ENCODE data around the gene ALK. TPM values are rescaled to one million over a fixed set of nuclear protein-coding genes. Genes with fewer than 3 reads are reported as not detected.

ALK gene
- total RNA-seq, 6 donors from 2014 or later = 0.17 to 2.1 (median 0.35) TPM

DNA sequence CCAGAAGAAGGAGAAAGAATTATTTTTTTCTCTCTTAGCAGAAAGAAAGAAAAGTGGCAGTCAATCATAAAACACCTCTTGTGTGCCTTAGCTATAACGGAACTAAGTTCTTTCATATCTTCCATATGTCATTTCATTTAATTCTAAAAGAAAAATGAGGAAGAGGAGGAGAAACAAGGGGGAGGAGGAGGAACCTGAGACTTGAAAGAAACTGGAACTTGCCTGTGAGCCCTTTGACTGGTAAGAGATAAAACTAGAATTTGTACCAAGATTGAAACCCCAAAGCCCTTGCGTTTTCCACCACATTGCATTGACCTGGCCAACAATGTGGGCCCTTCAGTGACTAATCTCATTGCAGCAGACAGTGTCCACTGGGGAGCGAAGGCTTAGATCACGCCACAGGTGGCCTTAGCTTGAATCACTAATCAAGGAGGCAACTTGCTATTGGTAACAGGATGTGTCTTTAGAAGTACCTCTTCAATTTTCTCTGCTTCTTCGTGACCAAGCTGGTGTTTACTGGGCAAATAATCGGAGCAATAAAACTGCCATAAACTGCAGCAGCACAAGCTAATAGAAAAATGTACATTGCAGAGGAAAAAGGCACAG lies 498.2 kb downstream of the ALK start:
- Histone ChIP-seq H3K36me3 (no peaks in the 10 kb centered on the region), H3K27me3 (no peaks in the 10 kb centered on the region), H3K4me1 (no peaks in the 10 kb centered on the region), H3K4me3 (no peak overlapping the region), H3K9me3 (no peaks in the 10 kb centered on the region), H3K27ac (no peak overlapping the region)
- no peak for ATAC-seq (ENCODE audit: low FRiP score in 2 of 2)
- no peak for DNase-seq
- no peak for TF ChIP-seq EP300 (IDR thresholded peaks at IDR 0.05)
- TF ChIP-seq POLR2AphosphoS5 (IDR thresholded peaks at IDR 0.05) = no peak
- WGBS, 2 donors = 52 to 61% methylated on average over 6 of the region's 6 CpGs

DNA sequence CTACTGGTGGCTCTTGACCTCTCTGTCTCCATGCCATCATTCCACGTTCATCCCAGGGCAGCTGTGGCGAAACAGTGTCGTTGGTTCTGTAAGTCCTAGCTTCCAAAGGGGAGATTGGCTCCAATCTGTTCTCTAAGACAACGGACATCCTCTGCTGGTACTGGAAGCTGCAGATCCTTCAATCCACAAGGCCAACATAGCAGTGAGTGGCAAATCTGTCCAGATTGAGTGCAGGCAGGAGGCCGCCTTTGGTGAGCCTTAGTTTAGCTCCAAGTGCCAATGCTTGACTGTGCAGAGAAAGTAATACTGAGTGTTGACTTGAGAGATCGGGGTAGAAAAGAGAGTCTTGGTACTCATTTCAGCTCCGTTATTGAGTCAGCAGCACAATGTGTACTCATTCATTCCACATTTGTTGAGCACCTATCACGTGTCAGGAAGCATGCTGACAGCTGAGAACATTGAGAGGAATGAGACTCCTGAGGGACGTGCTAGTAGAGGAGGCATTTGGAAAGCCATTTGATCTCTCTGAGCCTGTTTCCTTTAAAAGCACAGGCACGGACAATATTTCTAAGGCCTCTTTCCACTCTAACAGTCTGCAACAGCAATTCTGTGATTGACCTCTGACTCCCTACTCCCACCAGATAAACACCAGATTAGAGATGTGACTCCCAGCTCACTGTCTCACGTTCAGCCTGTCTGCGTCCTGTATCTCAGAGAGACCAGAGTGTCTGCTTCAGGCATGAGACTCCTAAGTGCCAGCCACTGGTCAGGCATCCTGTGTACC lies 500.2 kb downstream of the ALK start:
- Histone ChIP-seq H3K27me3 (no peaks in the 10 kb centered on the region), H3K4me1 (no peaks in the 10 kb centered on the region), H3K27ac (no peak overlapping the region), H3K36me3 (no peaks in the 10 kb centered on the region), H3K4me3 (no peak overlapping the region), H3K9me3 (no peaks in the 10 kb centered on the region)
- DNase-seq (no peak), ATAC-seq (ENCODE audit: low FRiP score in 2 of 2) (no peak)
- TF ChIP-seq, protein P1, sequence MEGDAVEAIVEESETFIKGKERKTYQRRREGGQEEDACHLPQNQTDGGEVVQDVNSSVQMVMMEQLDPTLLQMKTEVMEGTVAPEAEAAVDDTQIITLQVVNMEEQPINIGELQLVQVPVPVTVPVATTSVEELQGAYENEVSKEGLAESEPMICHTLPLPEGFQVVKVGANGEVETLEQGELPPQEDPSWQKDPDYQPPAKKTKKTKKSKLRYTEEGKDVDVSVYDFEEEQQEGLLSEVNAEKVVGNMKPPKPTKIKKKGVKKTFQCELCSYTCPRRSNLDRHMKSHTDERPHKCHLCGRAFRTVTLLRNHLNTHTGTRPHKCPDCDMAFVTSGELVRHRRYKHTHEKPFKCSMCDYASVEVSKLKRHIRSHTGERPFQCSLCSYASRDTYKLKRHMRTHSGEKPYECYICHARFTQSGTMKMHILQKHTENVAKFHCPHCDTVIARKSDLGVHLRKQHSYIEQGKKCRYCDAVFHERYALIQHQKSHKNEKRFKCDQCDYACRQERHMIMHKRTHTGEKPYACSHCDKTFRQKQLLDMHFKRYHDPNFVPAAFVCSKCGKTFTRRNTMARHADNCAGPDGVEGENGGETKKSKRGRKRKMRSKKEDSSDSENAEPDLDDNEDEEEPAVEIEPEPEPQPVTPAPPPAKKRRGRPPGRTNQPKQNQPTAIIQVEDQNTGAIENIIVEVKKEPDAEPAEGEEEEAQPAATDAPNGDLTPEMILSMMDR (IDR thresholded peaks at IDR 0.05) = no peak
- no peak for TF ChIP-seq POLR2AphosphoS5 (IDR thresholded peaks at IDR 0.05)
- TF ChIP-seq POLR2A (IDR thresholded peaks at IDR 0.05) = no peak
- 61 to 66% methylated on average over 9 to 12 of the region's 12 CpGs for WGBS, 2 donors

DNA sequence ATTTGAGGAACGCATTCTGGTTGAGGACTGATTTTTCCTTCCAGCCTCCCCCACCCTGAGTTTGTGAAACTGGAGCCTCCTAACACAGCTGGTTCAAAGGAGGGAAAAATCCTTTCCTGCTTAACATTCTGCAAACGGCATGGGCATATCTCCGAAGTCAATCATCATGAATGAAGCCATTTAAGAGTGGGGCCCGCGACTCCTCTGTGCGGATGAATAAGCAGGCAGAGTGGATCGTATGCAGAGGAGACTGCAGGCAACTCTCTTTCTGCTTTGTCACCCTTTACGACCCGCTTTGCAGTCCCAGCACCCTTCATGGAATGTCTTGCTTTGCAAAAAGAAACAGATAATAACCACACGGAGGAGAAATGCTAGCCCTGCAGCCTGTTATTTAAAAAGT lies 500.9 kb downstream of the ALK start:
- DNase-seq = no peak
- TF ChIP-seq EP300 (IDR thresholded peaks at IDR 0.05) = no peak
- no peak for TF ChIP-seq POLR2A (IDR thresholded peaks at IDR 0.05)
- TF ChIP-seq, protein P1 (IDR thresholded peaks at IDR 0.05) = no peak
- no peak for TF ChIP-seq POLR2AphosphoS5 (IDR thresholded peaks at IDR 0.05)
- no peaks in the 10 kb centered on the region for H3K36me3 ChIP-seq
- H3K4me1 ChIP-seq = no peaks in the 10 kb centered on the region
- no peak for ATAC-seq (ENCODE audit: low FRiP score in 2 of 2)
- H3K27ac ChIP-seq = no peak overlapping the region
- no peaks in the 10 kb centered on the region for H3K27me3 ChIP-seq
- H3K4me3 ChIP-seq = no peak overlapping the region
- 71 to 81% methylated on average over 10 of the region's 10 CpGs for WGBS, 2 donors
- no peaks in the 10 kb centered on the region for H3K9me3 ChIP-seq

DNA sequence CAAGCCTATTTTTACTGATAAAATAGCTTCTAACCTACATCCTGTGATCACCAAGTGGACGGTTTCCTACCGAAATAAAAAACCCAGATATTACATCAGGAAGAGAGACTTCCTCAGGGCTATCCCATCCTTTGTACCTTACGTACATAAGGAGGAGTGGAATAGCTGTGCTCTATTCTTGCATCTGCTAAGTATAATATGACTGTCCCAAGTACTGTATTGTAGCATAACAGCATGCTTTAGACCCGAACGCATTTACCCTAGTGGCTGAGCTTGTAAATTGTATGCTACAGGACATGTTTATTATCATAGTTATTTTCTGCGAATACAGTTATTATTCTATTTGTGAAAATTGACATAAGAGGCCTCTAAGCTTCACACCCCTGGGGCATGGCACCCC lies 503.8 kb downstream of the ALK start:
- Histone ChIP-seq H3K4me3 (no peak overlapping the region), H3K4me1 (no peaks in the 10 kb centered on the region), H3K9me3 (no peaks in the 10 kb centered on the region), H3K27me3 (no peaks in the 10 kb centered on the region), H3K27ac (no peak overlapping the region), H3K36me3 (no peaks in the 10 kb centered on the region)
- DNase-seq (no peak), ATAC-seq (ENCODE audit: low FRiP score in 2 of 2) (no peak)
- WGBS, 2 donors = 73 to 80% methylated on average over 6 of the region's 6 CpGs
- TF ChIP-seq, protein P1 (IDR thresholded peaks at IDR 0.05) = no peak
- TF ChIP-seq POLR2A (IDR thresholded peaks at IDR 0.05) (no peak), POLR2AphosphoS5 (IDR thresholded peaks at IDR 0.05) (no peak), EP300 (IDR thresholded peaks at IDR 0.05) (no peak)

DNA sequence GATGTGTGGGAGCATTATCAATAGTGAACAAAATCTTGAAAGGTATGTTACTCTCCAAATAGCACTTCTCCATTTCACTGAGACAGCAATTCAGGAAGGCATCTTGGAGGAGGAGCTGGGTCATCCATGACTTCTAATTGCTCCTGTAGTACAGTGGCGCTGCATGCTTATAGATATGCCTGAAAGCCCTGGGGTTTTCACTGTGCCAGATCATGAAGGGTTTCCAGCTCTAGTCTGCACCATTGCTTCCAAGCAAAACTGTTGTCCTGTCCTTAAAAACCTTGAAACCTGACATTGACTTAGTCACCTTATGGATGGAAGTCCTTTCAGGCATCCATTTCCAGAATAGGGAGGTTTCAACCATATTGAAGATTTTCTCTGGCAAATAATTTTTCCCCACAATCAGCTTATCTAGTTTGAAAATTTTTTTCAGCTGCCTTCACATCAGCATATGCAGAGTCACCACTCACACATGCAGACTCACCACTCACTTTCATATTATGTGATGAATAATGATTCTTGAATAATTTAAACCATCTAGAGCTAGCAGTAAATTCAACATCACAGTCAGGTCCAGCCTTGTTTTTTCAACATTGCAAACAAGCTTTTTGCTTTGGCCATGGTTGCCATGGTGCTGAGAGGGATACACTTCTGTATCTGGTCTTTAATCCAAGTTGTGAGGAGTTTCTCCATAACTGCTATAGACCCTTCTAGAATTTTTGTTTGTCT lies 509.0 kb downstream of the ALK start:
- 100% methylated on average over 1 of the region's 1 CpG; no CpG with 5 or more reads in 1 of the 2 donors for WGBS, 2 donors
- DNase-seq (no peak), ATAC-seq (ENCODE audit: low FRiP score in 2 of 2) (no peak)
- Histone ChIP-seq H3K27ac (no peak overlapping the region), H3K36me3 (no peaks in the 10 kb centered on the region), H3K4me3 (no peak overlapping the region), H3K27me3 (no peaks in the 10 kb centered on the region), H3K9me3 (no peaks in the 10 kb centered on the region), H3K4me1 (no peaks in the 10 kb centered on the region)
- TF ChIP-seq, protein P1 (IDR thresholded peaks at IDR 0.05) = no peak
